HepG2 (cell line): Measurements from ENCODE around the gene RILP. TPM values are rescaled to one million over a fixed set of nuclear protein-coding genes. Genes with fewer than 3 reads are reported as not detected.

ENCODE experiments used
- ATF7 ChIP-seq, 2 experiments: fragments of 450-650 bp in 1 of 2; sonication (generic) in 1 of 2; formaldehyde crosslinking in 1 of 2; IDR thresholded peaks; 2 replicates each; pipeline versions ENCODE4 v1.4.0 to v1.6.1; 2016 to 2020; ENCODE audit warnings: antibody characterized with exemption in 1 of 2, mild to moderate bottlenecking in 1 of 2, missing genetic modification reagents in 1 of 2
- HCFC1 ChIP-seq: fragments of 150-350 bp; IDR thresholded peaks from 2 replicates; pipeline ENCODE4 v1.6.1; 2014; ENCODE audit warnings: low read depth, low read length
- HMGA1 ChIP-seq: sonication (generic); formaldehyde crosslinking; conservative IDR thresholded peaks from 2 replicates; pipeline ENCODE4 v1.4.0; 2020; ENCODE audit warnings: missing genetic modification reagents
- HNRNPLL ChIP-seq: fragments of 200-400 bp; formaldehyde crosslinking; IDR thresholded peaks from 2 replicates; pipeline ENCODE4 v1.6.1; 2017; ENCODE audit warnings: mild to moderate bottlenecking, low read depth, low read length; ENCODE audit not compliant: poor library complexity, severe bottlenecking
- SMYD3 ChIP-seq: sonication (generic); formaldehyde crosslinking; IDR thresholded peaks from 2 replicates; pipeline ENCODE4 v1.8.1; 2023; ENCODE audit warnings: mild to moderate bottlenecking, missing genetic modification reagents
- SNAI1 ChIP-seq: sonication (generic); formaldehyde crosslinking; IDR thresholded peaks from 2 replicates; pipeline ENCODE4 v1.5.0; 2020; ENCODE audit warnings: mild to moderate bottlenecking, missing genetic modification reagents, borderline replicate concordance
- SP5 ChIP-seq: IDR thresholded peaks from 2 replicates; pipeline ENCODE4 v1.6.1; 2016; ENCODE audit warnings: low read depth, borderline replicate concordance
- U2AF2 ChIP-seq: fragments of 200-400 bp; formaldehyde crosslinking; IDR thresholded peaks from 2 replicates; pipeline ENCODE4 v1.6.1; 2017; ENCODE audit warnings: low read depth, mild to moderate bottlenecking, low read length
- ZFP62 ChIP-seq: sonication (generic); formaldehyde crosslinking; IDR thresholded peaks from 2 replicates; pipeline ENCODE4 v1.4.0; 2020; ENCODE audit warnings: missing genetic modification reagents
- polyA plus RNA-seq, 8 experiments: library from polyadenylated mRNA; depleted of rRNA in 3 of 8; stranded (reverse) in 7 of 8; unstranded in 1 of 8; fragments of >200 nt; fragmentation: Illumina TruSeq in 4 of 8; extraction: Trizol in 4 of 8; gene quantifications; 2 replicates each; pipeline versions ENCODE4 v1.2.1 to v1.2.3, GENCODE V29; 2011 to 2016; ENCODE audit warnings: low read depth in 4 of 8, missing spikeins in 1 of 8, mixed read lengths in 1 of 8; ENCODE audit not compliant: insufficient read depth in 1 of 8
- total RNA-seq, 5 experiments: library from RNA; depleted of rRNA; stranded (reverse); fragments of >200 nt; fragmentation: Illumina TruSeq; extraction: Trizol; gene quantifications; 2 replicates each; pipeline ENCODE4 v1.2.3, GENCODE V29; 2016; ENCODE audit warnings: low read depth in 1 of 5
- TF ChIP-seq, protein P1 (sequence below): sonication (generic); formaldehyde crosslinking; IDR thresholded peaks from 2 replicates; pipeline ENCODE4 v1.4.0; 2020; ENCODE audit warnings: missing genetic modification reagents
- TF ChIP-seq, protein P2 (sequence below): sonication (generic); formaldehyde crosslinking; IDR thresholded peaks from 2 replicates; pipeline ENCODE4 v1.5.0; 2020; ENCODE audit warnings: mild to moderate bottlenecking, missing genetic modification reagents
- TF ChIP-seq, protein P3 (sequence below): sonication (generic); formaldehyde crosslinking; IDR thresholded peaks from 2 replicates; pipeline ENCODE4 v1.5.1; 2020; ENCODE audit warnings: missing genetic modification reagents, mild to moderate bottlenecking, borderline replicate concordance
- TF ChIP-seq, protein P4 (sequence below): sonication (generic); formaldehyde crosslinking; IDR thresholded peaks from 2 replicates; pipeline ENCODE4 v1.4.0; 2020; ENCODE audit warnings: missing genetic modification reagents
- TF ChIP-seq, protein P5 (sequence below): sonication (generic); formaldehyde crosslinking; IDR thresholded peaks from 2 replicates; pipeline ENCODE4 v1.4.0; 2020; ENCODE audit warnings: mild to moderate bottlenecking, missing genetic modification reagents

Gene RILP
- total and polyA plus RNA-seq, 2 of the 13 experiments (the other 11 are each of a cell fraction or from before 2014, with no cell fraction given), result 6.6 to 8.1 TPM

DNA sequence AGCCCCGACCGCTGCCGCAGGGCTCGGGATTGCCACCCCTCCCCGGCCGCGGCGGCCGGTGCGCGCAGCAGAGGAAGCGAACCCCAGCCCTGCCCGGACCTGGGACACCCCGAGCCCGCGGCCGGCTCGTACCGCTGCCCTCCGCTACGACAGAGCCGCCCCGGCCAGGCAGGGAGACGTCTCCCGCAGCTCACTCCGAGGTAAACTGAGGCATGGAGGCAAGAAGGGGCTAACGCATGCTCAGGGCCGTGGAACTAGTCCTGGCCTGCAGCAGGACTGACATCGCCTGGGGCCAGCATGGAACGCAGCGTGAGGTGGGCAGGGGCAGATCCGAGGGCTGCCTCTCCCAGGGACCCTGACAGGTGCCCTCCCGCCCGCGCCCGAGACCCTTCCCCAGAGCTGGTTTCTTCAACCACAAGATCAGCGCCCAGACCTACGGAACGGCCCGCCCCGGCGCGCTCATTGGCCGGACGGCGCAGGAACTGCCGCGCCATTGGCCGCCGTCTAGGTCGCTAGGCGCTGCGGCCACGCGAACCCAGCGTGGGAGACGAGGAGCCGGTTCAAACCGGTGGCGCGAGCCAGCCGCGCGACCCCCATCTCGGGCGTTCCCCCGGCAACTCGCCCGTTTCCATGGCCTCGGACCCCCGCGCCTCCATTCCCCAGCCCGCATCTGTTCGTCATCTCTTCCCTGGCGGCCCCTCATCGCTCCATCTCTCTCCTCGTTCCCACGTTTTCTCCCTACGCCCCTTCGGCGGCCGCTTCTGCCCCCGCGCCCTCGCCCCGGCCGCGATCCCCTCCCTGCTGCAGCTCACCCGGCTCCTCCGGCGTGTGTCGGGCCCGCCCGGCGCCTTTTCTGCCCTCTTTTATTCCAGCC lies 21.4 kb downstream of the RILP start, which contains the start of gene SLC43A2 (continued):
- TF ChIP-seq, protein P1, sequence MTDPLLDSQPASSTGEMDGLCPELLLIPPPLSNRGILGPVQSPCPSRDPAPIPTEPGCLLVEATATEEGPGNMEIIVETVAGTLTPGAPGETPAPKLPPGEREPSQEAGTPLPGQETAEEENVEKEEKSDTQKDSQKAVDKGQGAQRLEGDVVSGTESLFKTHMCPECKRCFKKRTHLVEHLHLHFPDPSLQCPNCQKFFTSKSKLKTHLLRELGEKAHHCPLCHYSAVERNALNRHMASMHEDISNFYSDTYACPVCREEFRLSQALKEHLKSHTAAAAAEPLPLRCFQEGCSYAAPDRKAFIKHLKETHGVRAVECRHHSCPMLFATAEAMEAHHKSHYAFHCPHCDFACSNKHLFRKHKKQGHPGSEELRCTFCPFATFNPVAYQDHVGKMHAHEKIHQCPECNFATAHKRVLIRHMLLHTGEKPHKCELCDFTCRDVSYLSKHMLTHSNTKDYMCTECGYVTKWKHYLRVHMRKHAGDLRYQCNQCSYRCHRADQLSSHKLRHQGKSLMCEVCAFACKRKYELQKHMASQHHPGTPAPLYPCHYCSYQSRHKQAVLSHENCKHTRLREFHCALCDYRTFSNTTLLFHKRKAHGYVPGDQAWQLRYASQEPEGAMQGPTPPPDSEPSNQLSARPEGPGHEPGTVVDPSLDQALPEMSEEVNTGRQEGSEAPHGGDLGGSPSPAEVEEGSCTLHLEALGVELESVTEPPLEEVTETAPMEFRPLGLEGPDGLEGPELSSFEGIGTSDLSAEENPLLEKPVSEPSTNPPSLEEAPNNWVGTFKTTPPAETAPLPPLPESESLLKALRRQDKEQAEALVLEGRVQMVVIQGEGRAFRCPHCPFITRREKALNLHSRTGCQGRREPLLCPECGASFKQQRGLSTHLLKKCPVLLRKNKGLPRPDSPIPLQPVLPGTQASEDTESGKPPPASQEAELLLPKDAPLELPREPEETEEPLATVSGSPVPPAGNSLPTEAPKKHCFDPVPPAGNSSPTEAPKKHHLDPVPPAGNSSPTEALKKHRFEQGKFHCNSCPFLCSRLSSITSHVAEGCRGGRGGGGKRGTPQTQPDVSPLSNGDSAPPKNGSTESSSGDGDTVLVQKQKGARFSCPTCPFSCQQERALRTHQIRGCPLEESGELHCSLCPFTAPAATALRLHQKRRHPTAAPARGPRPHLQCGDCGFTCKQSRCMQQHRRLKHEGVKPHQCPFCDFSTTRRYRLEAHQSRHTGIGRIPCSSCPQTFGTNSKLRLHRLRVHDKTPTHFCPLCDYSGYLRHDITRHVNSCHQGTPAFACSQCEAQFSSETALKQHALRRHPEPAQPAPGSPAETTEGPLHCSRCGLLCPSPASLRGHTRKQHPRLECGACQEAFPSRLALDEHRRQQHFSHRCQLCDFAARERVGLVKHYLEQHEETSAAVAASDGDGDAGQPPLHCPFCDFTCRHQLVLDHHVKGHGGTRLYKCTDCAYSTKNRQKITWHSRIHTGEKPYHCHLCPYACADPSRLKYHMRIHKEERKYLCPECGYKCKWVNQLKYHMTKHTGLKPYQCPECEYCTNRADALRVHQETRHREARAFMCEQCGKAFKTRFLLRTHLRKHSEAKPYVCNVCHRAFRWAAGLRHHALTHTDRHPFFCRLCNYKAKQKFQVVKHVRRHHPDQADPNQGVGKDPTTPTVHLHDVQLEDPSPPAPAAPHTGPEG (CRISPR knock-in tag), result peak; percentile 100
- no peak for TF ChIP-seq HCFC1
- TF ChIP-seq, protein P2, sequence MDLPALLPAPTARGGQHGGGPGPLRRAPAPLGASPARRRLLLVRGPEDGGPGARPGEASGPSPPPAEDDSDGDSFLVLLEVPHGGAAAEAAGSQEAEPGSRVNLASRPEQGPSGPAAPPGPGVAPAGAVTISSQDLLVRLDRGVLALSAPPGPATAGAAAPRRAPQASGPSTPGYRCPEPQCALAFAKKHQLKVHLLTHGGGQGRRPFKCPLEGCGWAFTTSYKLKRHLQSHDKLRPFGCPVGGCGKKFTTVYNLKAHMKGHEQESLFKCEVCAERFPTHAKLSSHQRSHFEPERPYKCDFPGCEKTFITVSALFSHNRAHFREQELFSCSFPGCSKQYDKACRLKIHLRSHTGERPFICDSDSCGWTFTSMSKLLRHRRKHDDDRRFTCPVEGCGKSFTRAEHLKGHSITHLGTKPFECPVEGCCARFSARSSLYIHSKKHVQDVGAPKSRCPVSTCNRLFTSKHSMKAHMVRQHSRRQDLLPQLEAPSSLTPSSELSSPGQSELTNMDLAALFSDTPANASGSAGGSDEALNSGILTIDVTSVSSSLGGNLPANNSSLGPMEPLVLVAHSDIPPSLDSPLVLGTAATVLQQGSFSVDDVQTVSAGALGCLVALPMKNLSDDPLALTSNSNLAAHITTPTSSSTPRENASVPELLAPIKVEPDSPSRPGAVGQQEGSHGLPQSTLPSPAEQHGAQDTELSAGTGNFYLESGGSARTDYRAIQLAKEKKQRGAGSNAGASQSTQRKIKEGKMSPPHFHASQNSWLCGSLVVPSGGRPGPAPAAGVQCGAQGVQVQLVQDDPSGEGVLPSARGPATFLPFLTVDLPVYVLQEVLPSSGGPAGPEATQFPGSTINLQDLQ (CRISPR knock-in tag), result no peak
- no peak for TF ChIP-seq ATF7 (IDR thresholded peaks at IDR 0.05)
- TF ChIP-seq ATF7 (CRISPR knock-in tag; IDR thresholded peaks at IDR 0.05), result no peak
- TF ChIP-seq, protein P3, sequence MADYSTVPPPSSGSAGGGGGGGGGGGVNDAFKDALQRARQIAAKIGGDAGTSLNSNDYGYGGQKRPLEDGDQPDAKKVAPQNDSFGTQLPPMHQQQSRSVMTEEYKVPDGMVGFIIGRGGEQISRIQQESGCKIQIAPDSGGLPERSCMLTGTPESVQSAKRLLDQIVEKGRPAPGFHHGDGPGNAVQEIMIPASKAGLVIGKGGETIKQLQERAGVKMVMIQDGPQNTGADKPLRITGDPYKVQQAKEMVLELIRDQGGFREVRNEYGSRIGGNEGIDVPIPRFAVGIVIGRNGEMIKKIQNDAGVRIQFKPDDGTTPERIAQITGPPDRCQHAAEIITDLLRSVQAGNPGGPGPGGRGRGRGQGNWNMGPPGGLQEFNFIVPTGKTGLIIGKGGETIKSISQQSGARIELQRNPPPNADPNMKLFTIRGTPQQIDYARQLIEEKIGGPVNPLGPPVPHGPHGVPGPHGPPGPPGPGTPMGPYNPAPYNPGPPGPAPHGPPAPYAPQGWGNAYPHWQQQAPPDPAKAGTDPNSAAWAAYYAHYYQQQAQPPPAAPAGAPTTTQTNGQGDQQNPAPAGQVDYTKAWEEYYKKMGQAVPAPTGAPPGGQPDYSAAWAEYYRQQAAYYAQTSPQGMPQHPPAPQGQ (CRISPR knock-in tag), result no peak
- peak; percentile 20 for TF ChIP-seq HNRNPLL
- TF ChIP-seq SMYD3 (CRISPR knock-in tag), result no peak
- TF ChIP-seq ZFP62 (CRISPR knock-in tag), result no peak
- TF ChIP-seq SP5, result no peak
- TF ChIP-seq, protein P4, sequence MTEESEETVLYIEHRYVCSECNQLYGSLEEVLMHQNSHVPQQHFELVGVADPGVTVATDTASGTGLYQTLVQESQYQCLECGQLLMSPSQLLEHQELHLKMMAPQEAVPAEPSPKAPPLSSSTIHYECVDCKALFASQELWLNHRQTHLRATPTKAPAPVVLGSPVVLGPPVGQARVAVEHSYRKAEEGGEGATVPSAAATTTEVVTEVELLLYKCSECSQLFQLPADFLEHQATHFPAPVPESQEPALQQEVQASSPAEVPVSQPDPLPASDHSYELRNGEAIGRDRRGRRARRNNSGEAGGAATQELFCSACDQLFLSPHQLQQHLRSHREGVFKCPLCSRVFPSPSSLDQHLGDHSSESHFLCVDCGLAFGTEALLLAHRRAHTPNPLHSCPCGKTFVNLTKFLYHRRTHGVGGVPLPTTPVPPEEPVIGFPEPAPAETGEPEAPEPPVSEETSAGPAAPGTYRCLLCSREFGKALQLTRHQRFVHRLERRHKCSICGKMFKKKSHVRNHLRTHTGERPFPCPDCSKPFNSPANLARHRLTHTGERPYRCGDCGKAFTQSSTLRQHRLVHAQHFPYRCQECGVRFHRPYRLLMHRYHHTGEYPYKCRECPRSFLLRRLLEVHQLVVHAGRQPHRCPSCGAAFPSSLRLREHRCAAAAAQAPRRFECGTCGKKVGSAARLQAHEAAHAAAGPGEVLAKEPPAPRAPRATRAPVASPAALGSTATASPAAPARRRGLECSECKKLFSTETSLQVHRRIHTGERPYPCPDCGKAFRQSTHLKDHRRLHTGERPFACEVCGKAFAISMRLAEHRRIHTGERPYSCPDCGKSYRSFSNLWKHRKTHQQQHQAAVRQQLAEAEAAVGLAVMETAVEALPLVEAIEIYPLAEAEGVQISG (CRISPR knock-in tag), result no peak
- no peak for TF ChIP-seq HMGA1 (CRISPR knock-in tag)
- 0 out of 2 replicates have a peak, but pooled peaks have one; percentile 24 for TF ChIP-seq SNAI1 (CRISPR knock-in tag)
- TF ChIP-seq U2AF2, result no peak
- TF ChIP-seq, protein P5, sequence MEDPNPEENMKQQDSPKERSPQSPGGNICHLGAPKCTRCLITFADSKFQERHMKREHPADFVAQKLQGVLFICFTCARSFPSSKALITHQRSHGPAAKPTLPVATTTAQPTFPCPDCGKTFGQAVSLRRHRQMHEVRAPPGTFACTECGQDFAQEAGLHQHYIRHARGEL (CRISPR knock-in tag), result no peak
